GM19351 (cell line): ENCODE data around the gene ALOX12B.
"Not testable (repeated sequence)": the region's sequence is repeated elsewhere in the genome, so short reads cannot be mapped to it uniquely, and the experiment has no call there.

Experiments used
- ATAC-seq: cut with Tn5 transposase; IDR thresholded peaks from one replicate; pipeline ENCODE4 v1.9.1; 2021; ENCODE audit warnings: mild to moderate bottlenecking, moderate library complexity; ENCODE audit not compliant: unreplicated experiment

Gene ALOX12B

DNA sequence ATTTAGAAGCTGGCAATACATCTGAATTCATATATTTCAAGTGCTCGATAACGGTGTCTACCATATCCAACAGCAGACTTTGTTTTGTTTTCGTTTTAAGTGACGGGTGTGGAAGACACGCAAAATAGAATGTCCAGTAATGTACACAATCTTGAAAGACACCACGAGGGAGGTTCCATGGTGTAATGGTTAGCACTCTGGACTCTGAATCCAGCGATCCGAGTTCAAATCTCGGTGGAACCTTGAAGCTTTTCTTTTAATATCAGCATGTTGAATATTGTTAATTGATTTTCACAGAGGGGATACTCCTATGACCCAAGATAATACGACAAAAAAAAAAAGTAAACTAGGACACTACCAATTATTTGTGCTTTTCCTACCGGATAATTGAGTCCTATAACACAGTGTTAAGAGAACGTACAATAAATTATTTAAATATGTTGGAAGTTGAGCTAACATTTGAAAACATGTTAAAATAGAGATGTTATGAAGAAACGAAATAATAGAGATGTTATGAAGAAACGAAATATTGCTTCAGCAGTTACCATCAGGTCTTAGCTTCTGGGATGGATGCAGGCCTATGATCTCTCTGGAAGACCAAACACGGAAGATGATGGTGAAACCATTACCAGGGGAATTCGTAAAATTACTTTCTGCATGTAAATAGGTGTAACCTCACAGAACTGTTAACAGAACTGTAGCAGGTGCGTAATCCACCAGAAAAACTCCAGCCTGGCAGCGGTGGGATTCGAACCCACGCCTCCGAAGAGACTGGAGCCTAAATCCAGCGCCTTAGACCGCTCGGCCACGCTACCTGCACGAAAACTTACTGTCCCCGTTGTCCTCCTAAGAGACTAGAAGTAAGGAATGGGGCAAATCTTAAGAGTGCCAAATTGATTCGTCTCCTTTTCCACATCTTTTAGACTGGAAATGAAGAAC, 32.3 kb upstream of the ALOX12B start:
- ATAC-seq, result peak; percentile 31

GRCh38 chr17:8118769-8119580, 31.5 kb upstream of the ALOX12B start:
- peak; percentile 47 for ATAC-seq

- no peak for ATAC-seq
Measured at GRCh38 chr17:8117980-8118768, 30.7 kb upstream of the ALOX12B start, which contains the start of gene ALOXE3. ALOXE3 (minus strand) TSS chr17:8118514; CDS start chr17:8117990, 524 bp downstream.

GRCh38 chr17:8117367-8117979, 30.0 kb upstream of the ALOX12B start:
- no peak for ATAC-seq

GRCh38 chr17:8116776-8117175, 29.3 kb upstream of the ALOX12B start:
- ATAC-seq, result no peak

DNA sequence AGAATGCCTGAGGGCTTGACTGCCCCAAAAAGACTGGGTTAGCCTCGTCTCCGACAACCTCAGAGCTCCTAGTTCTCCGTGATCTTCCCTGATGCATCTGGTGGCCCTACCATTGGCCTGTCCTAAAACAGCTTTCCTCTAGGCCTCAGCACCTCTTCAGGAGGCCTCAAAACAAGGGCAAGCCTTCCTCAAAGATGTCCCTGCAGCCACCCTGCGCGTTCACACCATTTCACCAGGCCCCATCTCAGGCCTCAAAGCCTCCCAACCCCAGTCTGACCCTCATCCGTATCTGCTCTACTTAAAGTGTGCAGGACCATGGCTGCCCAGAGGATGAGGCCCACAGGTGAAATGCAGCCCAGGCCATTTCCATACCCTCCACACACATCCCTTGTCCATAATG, 23.4 kb upstream of the ALOX12B start:
- no peak for ATAC-seq

- no peak for ATAC-seq
Measured at GRCh38 chr17:8110456-8110804, 22.9 kb upstream of the ALOX12B start.

DNA sequence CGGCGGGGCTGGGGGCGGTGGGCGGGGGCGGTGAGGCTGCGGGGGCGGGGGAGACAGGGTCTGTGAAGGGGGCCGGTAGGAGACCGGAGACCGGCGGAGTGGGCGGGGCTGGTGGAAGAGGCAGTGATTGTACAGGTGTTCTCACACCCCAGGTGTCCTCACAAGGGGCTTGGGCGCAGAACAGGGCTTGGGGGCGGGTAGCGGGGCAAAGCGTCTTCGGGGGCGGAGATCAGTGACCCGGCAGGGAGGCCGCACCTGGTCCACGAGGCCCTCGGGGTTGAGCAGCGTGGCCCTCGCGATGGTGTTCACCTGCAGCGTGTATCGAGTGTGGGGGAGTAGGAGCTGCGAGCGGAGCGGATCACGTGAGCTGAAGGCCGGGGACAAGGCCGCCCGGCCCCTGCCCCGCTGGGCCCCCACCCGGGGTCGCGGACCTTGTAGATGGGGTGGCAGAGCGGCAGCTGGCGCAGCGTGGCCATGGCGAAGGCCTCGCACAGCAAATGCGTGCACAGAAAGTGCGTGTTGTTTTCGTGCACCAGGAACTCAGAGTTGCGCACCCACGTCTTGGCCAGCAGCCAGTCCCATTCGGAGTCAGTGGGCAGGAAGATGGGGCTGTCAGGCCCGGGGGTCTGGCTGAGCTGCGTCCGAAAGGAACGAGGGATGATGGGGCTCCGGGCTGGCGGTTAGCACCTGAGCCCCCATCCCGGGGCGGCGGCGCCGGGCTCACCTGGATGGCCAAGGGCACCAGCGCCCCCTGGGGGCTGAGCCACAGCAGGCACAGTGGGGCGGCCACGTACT, 22.3 kb upstream of the ALOX12B start:
- ATAC-seq, result no peak

GRCh38 chr17:8108972-8109660, 21.6 kb upstream of the ALOX12B start:
- no peak for ATAC-seq

GRCh38 chr17:8106980-8107379, 19.5 kb upstream of the ALOX12B start:
- not testable (repeated sequence) for ATAC-seq

GRCh38 chr17:8105957-8106398, 18.5 kb upstream of the ALOX12B start:
- no peak for ATAC-seq

DNA sequence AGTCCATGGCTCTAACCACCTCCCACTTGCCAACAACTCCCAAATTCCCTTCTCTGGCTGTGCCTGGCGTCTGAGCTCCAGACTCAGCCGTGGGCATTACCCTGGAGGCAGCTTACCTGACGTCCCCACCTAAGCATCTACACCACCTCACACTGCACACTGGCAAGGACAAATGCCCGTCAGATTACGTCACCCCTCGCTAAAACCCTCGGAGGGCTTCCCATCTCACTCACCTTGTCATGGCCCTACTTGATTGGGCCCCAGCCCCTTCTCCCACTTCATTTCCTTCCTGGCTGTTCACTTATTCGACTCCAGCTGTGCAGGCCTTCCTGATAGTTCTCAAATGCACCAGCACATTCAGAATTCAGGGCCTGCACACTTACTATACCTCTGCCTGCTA, 17.4 kb upstream of the ALOX12B start:
- ATAC-seq, result no peak

DNA sequence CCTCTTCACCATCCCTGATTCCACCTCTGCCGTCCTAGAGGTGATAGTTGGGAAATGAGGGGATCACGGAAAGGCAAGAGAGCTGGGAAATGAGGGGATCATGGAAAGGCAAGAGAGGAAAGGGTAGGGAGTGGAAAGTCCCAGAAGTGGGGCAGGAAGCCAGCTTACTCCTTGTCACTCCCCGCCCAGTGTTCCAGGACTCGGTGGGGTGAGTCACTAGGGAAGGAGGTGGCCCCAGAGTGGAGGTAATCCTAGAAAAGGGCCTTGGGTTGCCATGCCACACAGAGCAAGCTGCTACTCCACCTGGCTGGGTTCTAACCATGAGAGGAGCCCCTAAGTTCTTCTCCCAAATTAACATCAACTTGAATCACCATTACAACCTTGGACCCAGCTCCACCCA, 16.0 kb upstream of the ALOX12B start:
- ATAC-seq, result no peak

- no peak for ATAC-seq
Measured at GRCh38 chr17:8101721-8102120, 14.2 kb upstream of the ALOX12B start.

DNA sequence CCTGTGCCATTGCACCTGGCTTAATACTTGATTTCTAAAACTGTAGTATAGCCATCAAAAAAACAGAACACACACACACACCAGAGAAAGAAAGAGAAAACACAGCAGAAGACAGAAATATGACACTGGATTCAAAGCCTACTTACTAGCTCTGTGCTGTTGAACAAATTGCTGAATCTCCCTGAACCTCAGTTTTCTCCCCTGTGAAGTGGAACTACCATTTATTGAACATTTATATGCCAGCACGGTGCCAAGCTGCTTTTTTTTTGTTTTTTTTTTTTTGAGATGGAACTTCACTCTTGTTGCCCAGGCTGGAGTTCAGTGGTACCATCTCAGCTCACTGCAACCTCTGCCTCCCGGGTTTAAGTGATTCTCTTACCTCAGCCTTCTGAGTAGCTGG, 13.2 kb upstream of the ALOX12B start:
- ATAC-seq, result no peak

DNA sequence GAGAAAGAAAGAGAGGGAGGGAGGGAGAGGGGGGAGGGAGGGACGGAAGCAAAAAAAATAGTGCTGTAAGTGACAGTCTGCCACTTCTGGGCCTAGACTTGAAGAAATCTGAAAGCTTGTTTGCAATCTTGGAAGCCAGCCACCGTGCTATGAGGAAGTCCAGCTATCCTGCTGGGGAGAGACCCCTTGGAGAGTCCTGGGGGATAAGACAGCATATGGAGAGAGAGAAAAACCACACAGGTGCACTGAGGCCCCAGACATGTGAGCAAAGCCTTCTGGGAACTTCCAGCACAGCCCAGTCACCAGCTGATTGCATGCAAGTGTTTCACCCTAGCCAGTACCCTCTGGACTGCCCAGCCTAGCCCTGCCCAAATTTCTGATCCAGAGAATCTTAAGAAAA, 12.6 kb upstream of the ALOX12B start:
- no peak for ATAC-seq

DNA sequence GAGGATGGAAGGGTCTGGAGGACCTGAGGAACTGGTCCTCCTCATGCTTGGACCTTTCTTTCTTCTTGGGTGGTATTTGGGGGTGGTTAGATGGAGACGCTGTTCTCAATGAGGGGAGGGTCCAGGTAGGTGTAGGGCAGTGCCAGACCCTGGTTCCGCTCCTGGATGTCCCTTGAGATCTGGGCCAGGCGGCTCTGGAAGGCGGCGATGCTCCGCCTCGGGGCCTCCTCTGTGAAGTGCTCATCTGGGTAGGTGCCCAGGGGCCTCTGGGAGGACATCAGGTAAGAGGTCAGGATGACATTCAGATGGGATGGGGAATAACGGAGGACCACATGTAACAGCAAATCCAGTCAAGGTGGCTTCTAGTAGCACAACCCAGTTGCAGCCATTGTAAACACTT, 9.0 kb upstream of the ALOX12B start:
- ATAC-seq, result no peak

GRCh38 chr17:8095361-8095760, 7.8 kb upstream of the ALOX12B start:
- no peak for ATAC-seq

- no peak for ATAC-seq
Measured at GRCh38 chr17:8091033-8091687, 3.6 kb upstream of the ALOX12B start.
